ENCODE data around the gene INTS1.
"Not testable (repeated sequence)": the region's sequence is repeated elsewhere in the genome, so short reads cannot be mapped to it uniquely, and the experiment has no call there.

Gene INTS1

DNA sequence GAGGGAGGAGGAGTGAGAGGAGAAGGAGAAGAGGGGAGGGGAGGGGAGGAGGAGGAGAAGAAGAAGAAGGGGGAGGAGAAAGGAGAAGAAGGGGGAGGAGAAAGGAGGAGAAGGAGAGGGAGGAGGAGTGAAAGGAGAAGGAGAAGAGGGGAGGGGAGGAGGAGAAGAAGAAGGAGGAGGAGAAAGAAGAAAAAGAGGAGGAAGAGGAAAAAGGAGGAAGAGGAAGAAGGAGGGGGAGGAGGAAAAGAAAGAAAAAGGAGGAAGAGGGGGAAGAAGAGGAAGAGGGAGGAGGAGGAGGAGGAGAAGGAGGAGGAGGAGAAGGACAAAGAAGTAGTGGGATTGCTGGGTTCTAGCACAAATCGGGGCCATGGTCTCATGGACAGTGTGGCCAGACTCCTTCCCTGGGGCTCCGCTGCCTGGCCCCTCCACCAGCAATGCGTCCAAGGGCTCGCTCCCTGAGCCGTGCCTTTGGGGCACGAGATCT, 22.1 kb upstream of the INTS1 start:
- WGBS, 2 experiments (ENCODE audit: insufficient coverage in 2 of 2): 74 to 80% methylated on average over 6 of the region's 6 CpGs
- no peak overlapping the region for H3K4me3 ChIP-seq (ENCODE audit: extremely low read depth, insufficient read depth, low read length, poor library complexity, severe bottlenecking)
- H3K27ac ChIP-seq (ENCODE audit: low read depth, low read length, severe bottlenecking): no peak overlapping the region
- H3K9me3 ChIP-seq (ENCODE audit: control insufficient read depth, low read length): no peaks in the 10 kb centered on the region
- H3K4me1 ChIP-seq (ENCODE audit: control insufficient read depth, insufficient read depth, low read length, poor library complexity, severe bottlenecking): peaks cover 5% of the 10 kb centered on the region
- no peaks in the 10 kb centered on the region for H3K36me3 ChIP-seq (ENCODE audit: control insufficient read depth, insufficient read depth, low read length)

DNA sequence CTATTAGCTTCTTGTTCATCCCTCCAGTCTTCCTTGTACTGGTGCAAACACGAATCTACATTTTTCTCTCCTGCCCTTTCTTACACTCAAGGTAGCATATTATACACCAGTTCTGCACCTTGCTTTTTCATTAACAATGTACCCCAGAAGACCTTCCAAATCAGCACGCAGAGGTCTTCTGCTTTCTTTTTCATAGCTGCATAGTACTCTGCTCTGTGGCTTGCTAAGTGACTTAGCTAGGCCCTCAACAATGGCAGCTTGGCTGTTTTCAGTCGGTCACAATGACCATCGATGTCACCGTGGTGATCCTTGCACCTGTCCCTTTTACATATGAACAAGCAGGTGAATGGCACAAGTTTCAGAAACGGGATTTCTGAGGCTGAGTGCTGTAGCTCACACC, 21.2 kb upstream of the INTS1 start:
- Histone ChIP-seq H3K4me3 (ENCODE audit: extremely low read depth, insufficient read depth, low read length, poor library complexity, severe bottlenecking) (no peak overlapping the region), H3K9me3 (ENCODE audit: control insufficient read depth, low read length) (no peaks in the 10 kb centered on the region), H3K4me1 (ENCODE audit: control insufficient read depth, insufficient read depth, low read length, poor library complexity, severe bottlenecking) (peaks cover 8% of the 10 kb centered on the region), H3K36me3 (ENCODE audit: control insufficient read depth, insufficient read depth, low read length) (no peaks in the 10 kb centered on the region), H3K27ac (ENCODE audit: low read depth, low read length, severe bottlenecking) (no peak overlapping the region)
- 91 to 97% methylated on average over 6 of the region's 6 CpGs for WGBS, 2 experiments (ENCODE audit: insufficient coverage in 2 of 2)

DNA sequence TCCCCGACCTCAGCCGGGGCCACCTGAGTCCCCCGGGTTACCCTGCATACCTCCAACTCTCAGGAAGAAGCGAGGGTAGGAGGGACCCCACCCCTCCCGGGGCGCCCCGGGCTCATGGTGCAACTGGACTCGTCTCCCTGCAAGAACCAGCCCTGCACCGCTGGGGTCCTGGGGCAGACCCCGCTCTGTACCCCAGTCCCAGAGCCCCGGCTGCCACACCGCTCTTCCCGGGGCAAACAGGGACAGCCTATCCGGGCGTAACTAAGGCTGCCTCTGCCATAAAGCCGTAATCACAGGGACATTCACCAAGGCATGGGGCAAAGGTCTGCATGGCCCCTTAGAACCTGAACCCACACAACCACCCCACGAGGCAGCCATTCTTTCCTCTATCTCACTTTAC, 19.7 kb upstream of the INTS1 start:
- H3K36me3 ChIP-seq (ENCODE audit: control insufficient read depth, insufficient read depth, low read length): no peaks in the 10 kb centered on the region
- no peak overlapping the region for H3K4me3 ChIP-seq (ENCODE audit: extremely low read depth, insufficient read depth, low read length, poor library complexity, severe bottlenecking)
- H3K27ac ChIP-seq (ENCODE audit: low read depth, low read length, severe bottlenecking): no peak overlapping the region
- H3K4me1 ChIP-seq (ENCODE audit: control insufficient read depth, insufficient read depth, low read length, poor library complexity, severe bottlenecking): peaks cover 9% of the 10 kb centered on the region
- peaks cover 12% of the 10 kb centered on the region for H3K9me3 ChIP-seq (ENCODE audit: control insufficient read depth, low read length)
- WGBS, 2 experiments (ENCODE audit: insufficient coverage in 2 of 2): 90% methylated on average over 13 to 15 of the region's 17 CpGs

DNA sequence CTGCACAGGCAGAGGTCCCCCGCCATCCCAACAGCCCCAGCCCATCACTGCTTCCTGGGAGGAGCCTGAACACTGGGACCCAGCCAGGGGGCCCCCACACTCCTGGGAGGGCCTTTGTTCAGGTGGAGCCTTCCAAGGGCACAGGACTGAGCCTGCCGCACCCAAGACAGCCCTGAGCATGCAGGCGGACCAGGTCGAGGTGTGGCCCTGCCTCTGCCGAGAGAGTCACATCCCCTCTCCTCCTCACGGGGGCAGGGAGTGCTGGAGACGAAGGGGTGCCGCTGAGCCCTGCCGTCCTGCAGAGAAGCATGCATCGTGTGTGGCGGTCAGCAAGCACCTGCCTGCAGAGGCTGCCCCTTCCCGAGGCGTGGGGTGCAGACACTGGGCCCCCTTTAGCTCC, 19.0 kb upstream of the INTS1 start:
- Histone ChIP-seq H3K4me3 (ENCODE audit: extremely low read depth, insufficient read depth, low read length, poor library complexity, severe bottlenecking) (no peak overlapping the region), H3K9me3 (ENCODE audit: control insufficient read depth, low read length) (peaks cover 17% of the 10 kb centered on the region), H3K36me3 (ENCODE audit: control insufficient read depth, insufficient read depth, low read length) (no peaks in the 10 kb centered on the region), H3K27ac (ENCODE audit: low read depth, low read length, severe bottlenecking) (no peak overlapping the region), H3K4me1 (ENCODE audit: control insufficient read depth, insufficient read depth, low read length, poor library complexity, severe bottlenecking) (peaks cover 9% of the 10 kb centered on the region)
- 53 to 60% methylated on average over 13 of the region's 13 CpGs for WGBS, 2 experiments (ENCODE audit: insufficient coverage in 2 of 2)

DNA sequence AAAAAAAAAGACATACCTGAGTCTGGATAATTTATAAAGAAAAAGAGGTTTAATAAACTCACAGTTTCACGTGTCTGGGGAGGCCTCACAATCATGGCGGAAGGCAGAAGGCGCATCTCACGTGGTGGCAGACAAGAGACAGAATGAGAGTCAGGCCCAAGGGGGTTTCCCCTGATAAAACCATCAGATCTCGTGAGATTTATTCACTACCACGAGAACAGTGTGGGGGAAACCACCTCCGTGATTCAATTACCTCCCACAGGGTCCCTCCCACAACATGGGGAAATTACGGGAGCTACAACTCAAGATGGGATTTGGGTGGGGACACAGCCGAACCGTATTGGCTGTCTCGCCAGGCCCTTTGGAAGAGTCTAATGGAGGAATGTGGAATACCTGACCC, 17.3 kb upstream of the INTS1 start:
- WGBS, 2 experiments (ENCODE audit: insufficient coverage in 2 of 2): 93 to 94% methylated on average over 10 of the region's 11 CpGs
- H3K36me3 ChIP-seq (ENCODE audit: control insufficient read depth, insufficient read depth, low read length): no peaks in the 10 kb centered on the region
- peaks cover 4% of the 10 kb centered on the region for H3K4me1 ChIP-seq (ENCODE audit: control insufficient read depth, insufficient read depth, low read length, poor library complexity, severe bottlenecking)
- H3K9me3 ChIP-seq (ENCODE audit: control insufficient read depth, low read length): peaks cover 17% of the 10 kb centered on the region
- no peak overlapping the region for H3K27ac ChIP-seq (ENCODE audit: low read depth, low read length, severe bottlenecking)
- no peak overlapping the region for H3K4me3 ChIP-seq (ENCODE audit: extremely low read depth, insufficient read depth, low read length, poor library complexity, severe bottlenecking)

DNA sequence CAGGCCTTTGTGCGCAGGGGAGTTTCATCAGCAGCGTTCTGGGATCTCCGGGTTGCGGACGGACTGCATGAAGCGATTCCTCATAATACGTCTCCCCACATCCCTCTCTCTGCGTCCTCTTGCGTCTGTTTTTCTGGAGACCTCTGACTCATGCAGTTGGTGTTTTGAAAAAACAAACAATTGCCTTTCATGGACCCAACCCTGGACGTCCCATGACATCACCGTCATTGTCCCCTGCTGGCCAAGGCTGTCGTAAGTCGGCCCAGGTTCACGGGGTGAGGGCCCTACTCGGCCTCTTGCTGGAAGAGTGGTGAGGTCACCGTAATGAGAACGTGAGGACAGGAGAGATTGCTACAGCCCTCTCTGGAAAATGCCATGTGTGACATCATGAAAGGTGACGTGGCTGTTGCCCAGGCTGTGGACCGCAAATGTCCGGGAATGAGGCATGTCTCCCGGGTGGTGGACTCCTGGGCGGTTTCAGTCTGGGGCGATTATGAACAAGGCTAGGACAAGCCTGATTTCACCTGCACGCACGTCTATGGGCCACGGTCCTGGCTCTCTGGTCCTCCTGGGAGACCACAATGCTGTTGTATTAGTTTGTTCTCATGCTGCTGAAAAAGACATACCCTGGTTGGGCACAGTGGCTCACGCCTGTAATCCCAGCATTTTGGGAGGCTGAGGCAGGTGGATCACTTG, 16.5 kb upstream of the INTS1 start:
- 78 to 82% methylated on average over 18 to 27 of the region's 27 CpGs for WGBS, 2 experiments (ENCODE audit: insufficient coverage in 2 of 2)

DNA sequence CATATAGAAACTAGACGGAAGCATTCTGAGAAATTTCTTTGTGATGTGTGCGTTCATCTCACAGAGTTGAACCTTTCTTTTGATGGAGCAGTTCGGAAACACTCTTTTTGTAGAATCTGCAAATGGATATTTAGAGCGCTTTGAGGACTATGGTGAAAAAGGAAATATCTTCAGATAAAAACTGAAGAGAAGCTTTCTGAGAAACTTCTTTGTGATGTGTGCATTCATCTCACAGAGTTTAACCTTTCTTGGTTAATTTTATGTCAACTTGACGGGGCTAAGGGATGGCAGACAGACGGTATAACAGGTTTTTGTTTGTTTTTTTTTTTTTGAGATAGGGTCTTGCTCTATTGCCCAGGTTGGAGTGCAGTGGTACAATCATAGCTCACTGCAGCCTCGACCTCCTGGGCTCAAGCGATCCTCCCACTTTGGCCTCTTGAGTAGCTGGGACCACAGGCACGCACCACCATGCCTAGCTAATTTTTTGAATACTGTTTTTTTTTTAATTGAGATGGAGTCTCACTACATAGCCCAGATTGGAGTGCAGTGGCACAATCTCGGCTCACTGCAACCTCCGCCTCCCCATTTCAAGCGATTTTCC, 15.2 kb upstream of the INTS1 start:
- peaks cover 17% of the 10 kb centered on the region for H3K9me3 ChIP-seq (ENCODE audit: control insufficient read depth, low read length)
- H3K4me1 ChIP-seq (ENCODE audit: control insufficient read depth, insufficient read depth, low read length, poor library complexity, severe bottlenecking); H3K27ac ChIP-seq (ENCODE audit: low read depth, low read length, severe bottlenecking); H3K36me3 ChIP-seq (ENCODE audit: control insufficient read depth, insufficient read depth, low read length); H3K4me3 ChIP-seq (ENCODE audit: extremely low read depth, insufficient read depth, low read length, poor library complexity, severe bottlenecking): not testable (repeated sequence)
- WGBS, 2 experiments (ENCODE audit: insufficient coverage in 2 of 2): 90 to 97% methylated on average over 10 to 11 of the region's 12 CpGs

More for the DNA sequence above, 16.5 kb upstream of the INTS1 start:
- Histone ChIP-seq H3K9me3 (ENCODE audit: control insufficient read depth, low read length) (peaks cover 17% of the 10 kb centered on the region), H3K4me3 (ENCODE audit: extremely low read depth, insufficient read depth, low read length, poor library complexity, severe bottlenecking) (no peak overlapping the region), H3K27ac (ENCODE audit: low read depth, low read length, severe bottlenecking) (peak overlapping the region; percentile 82), H3K36me3 (ENCODE audit: control insufficient read depth, insufficient read depth, low read length) (no peaks in the 10 kb centered on the region), H3K4me1 (ENCODE audit: control insufficient read depth, insufficient read depth, low read length, poor library complexity, severe bottlenecking) (peaks cover 4% of the 10 kb centered on the region)

DNA sequence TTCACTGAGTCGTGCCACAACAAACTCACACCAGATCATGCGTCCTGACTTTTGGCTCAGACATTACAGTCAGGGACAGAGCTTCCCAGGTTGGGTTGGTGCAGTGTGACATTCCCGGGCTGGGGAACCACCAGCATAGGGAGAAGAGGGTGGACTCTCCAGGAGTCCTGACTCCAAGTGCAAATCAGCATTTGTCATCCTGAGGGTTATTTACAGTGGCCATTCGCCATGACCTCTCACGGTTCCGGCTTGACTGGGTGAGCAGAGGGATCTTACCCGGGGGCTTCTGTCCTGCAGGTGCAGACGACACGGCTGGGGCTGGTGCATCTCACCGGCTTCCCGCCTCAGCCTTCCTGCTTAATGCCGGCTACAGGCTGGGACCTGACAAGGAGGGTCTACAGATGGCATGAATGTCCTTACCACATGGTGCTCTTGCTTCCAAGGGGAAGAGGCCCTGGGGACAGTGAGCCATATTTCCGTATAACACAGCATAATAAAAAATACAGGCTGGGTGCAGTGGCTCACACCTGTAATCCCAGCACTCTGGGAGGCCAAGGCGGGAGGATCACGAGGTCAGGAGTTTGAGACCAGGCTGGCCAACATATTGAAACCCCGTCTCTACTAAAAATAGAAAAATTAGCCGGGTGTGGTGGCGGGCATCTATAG, 12.5 kb upstream of the INTS1 start:
- no peak overlapping the region for H3K4me3 ChIP-seq (ENCODE audit: extremely low read depth, insufficient read depth, low read length, poor library complexity, severe bottlenecking)
- 90 to 95% methylated on average over 12 to 17 of the region's 18 CpGs for WGBS, 2 experiments (ENCODE audit: insufficient coverage in 2 of 2)
- no peaks in the 10 kb centered on the region for H3K36me3 ChIP-seq (ENCODE audit: control insufficient read depth, insufficient read depth, low read length)
- peaks cover 9% of the 10 kb centered on the region for H3K4me1 ChIP-seq (ENCODE audit: control insufficient read depth, insufficient read depth, low read length, poor library complexity, severe bottlenecking)
- H3K9me3 ChIP-seq (ENCODE audit: control insufficient read depth, low read length): peaks cover 17% of the 10 kb centered on the region
- H3K27ac ChIP-seq (ENCODE audit: low read depth, low read length, severe bottlenecking): no peak overlapping the region

DNA sequence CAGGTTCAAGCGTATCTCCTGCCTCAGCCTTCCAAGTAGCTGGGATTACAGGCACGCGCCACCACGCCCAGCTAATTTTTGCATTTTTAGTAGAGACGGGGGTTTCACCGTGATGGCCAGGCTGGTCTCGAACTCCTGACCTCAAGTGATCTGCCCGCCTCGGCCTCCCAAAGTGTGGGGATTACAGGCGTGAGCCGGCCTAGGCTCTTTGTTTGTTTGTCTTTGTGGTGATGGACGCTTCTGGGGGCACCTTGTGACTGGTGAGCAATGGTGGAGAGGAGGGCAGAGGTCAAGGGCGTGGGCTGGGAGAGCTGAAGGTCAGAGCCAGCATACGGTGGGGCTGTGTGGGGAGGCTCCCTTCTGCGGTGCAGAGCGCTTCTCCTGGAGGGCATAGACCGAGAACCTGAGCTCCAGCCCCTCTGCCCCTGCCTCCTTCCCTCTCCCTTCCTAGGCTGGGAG, 11.3 kb upstream of the INTS1 start:
- H3K4me3 ChIP-seq (ENCODE audit: extremely low read depth, insufficient read depth, low read length, poor library complexity, severe bottlenecking): not testable (repeated sequence)
- 86 to 93% methylated on average over 11 to 15 of the region's 17 CpGs for WGBS, 2 experiments (ENCODE audit: insufficient coverage in 2 of 2)

DNA sequence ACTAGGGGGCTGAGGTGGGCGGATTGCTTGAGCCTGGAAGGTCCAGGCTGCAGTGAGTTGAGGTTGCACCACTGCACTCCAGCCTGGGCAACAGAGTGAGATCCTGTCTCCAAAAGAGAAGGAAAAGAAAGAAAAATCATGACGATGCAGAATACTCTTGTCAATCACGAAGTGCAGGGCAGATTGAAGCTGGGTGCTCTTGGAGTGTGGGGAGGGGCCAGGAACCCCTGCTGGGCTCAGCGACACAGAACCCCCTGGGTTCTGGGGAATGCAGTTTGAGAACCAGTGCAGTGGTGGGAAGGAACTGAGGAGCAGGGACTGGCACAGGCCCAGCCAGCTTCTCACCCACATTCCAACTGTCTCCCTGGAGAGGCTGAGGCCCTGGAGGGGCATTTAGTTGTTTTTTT, 10.8 kb upstream of the INTS1 start:
- peaks cover 15% of the 10 kb centered on the region for H3K9me3 ChIP-seq (ENCODE audit: control insufficient read depth, low read length)
- WGBS, 2 experiments (ENCODE audit: insufficient coverage in 2 of 2): 73 to 94% methylated on average over 4 of the region's 4 CpGs
- H3K36me3 ChIP-seq (ENCODE audit: control insufficient read depth, insufficient read depth, low read length): no peaks in the 10 kb centered on the region
- no peak overlapping the region for H3K27ac ChIP-seq (ENCODE audit: low read depth, low read length, severe bottlenecking)
- no peak overlapping the region for H3K4me3 ChIP-seq (ENCODE audit: extremely low read depth, insufficient read depth, low read length, poor library complexity, severe bottlenecking)
- H3K4me1 ChIP-seq (ENCODE audit: control insufficient read depth, insufficient read depth, low read length, poor library complexity, severe bottlenecking): peaks cover 5% of the 10 kb centered on the region

More for the DNA sequence above, 11.3 kb upstream of the INTS1 start:
- H3K9me3 ChIP-seq (ENCODE audit: control insufficient read depth, low read length): peaks cover 17% of the 10 kb centered on the region
- not testable (repeated sequence) for H3K4me1 ChIP-seq (ENCODE audit: control insufficient read depth, insufficient read depth, low read length, poor library complexity, severe bottlenecking); H3K27ac ChIP-seq (ENCODE audit: low read depth, low read length, severe bottlenecking); H3K36me3 ChIP-seq (ENCODE audit: control insufficient read depth, insufficient read depth, low read length)

All from mesodermal cell (in vitro differentiated cells).